ENCODE results near the gene RHEBL1. TPM values are rescaled to one million over a fixed set of nuclear protein-coding genes. Genes with fewer than 3 reads are reported as not detected.

Gene RHEBL1
- polyA plus RNA-seq, 6 donors from 2014 or later, result 4.5 to 8.6 (median 6.1) TPM

- ATAC-seq (ENCODE audit: low read depth in 2 of 2) (peak; percentile 65 to 69), DNase-seq (peak; percentile 50)
- Mint-ChIP-seq H3K4me1 (peaks cover 63 to 74% (median 65%) of the 10 kb centered on the region in 3 donors), H3K27ac (peak overlapping the region; percentile 60 to 94 (median 88)), H3K4me3 (peak overlapping the region; percentile 61 to 96 (median 92)), H3K9me3 (no peaks in the 10 kb centered on the region), H3K27me3 (no peaks in the 10 kb centered on the region), H3K36me3 (peaks cover 13 to 14% of the 10 kb centered on the region in 2 donors)
Observed at GRCh38 chr12:49055978-49056754, 13.6 kb downstream of the RHEBL1 start.

- no peaks in the 10 kb centered on the region for H3K9me3 Mint-ChIP-seq
- peaks cover 64 to 68% (median 67%) of the 10 kb centered on the region in 3 donors for H3K4me1 Mint-ChIP-seq
- DNase-seq (no peak), ATAC-seq (ENCODE audit: low read depth in 2 of 2) (no peak)
- peak overlapping the region in 3 of 6 donors; percentile 40 to 82 (median 57) for H3K27ac Mint-ChIP-seq
- peak overlapping the region in 2 of 8 donors; percentile 95 to 96 for H3K4me3 Mint-ChIP-seq
- H3K36me3 Mint-ChIP-seq, result peaks cover 14 to 20% of the 10 kb centered on the region in 2 donors
- H3K27me3 Mint-ChIP-seq, result no peaks in the 10 kb centered on the region
Observed at GRCh38 chr12:49055092-49055491, 14.7 kb downstream of the RHEBL1 start.

GRCh38 chr12:49054524-49054923 lies 15.3 kb downstream of the RHEBL1 start:
- Mint-ChIP-seq H3K9me3 (no peaks in the 10 kb centered on the region), H3K27ac (peak overlapping the region in 1 of 6 donors; percentile 49), H3K4me1 (peaks cover 62 to 67% (median 67%) of the 10 kb centered on the region in 3 donors), H3K4me3 (peak overlapping the region in 1 of 8 donors; percentile 35), H3K36me3 (peaks cover 14 to 20% of the 10 kb centered on the region in 2 donors), H3K27me3 (no peaks in the 10 kb centered on the region)
- ATAC-seq (ENCODE audit: low read depth in 2 of 2), result no peak
- no peak for DNase-seq

GRCh38 chr12:49054096-49054495 lies 15.7 kb downstream of the RHEBL1 start:
- no peak overlapping the region for H3K4me3 Mint-ChIP-seq
- DNase-seq (no peak), ATAC-seq (ENCODE audit: low read depth in 2 of 2) (no peak)
- no peaks in the 10 kb centered on the region for H3K9me3 Mint-ChIP-seq
- H3K27ac Mint-ChIP-seq, result peak overlapping the region in 1 of 6 donors; percentile 9
- H3K4me1 Mint-ChIP-seq, result peaks cover 58 to 64% (median 63%) of the 10 kb centered on the region in 3 donors
- peaks cover 14 to 20% of the 10 kb centered on the region in 2 donors for H3K36me3 Mint-ChIP-seq
- no peaks in the 10 kb centered on the region for H3K27me3 Mint-ChIP-seq

DNA sequence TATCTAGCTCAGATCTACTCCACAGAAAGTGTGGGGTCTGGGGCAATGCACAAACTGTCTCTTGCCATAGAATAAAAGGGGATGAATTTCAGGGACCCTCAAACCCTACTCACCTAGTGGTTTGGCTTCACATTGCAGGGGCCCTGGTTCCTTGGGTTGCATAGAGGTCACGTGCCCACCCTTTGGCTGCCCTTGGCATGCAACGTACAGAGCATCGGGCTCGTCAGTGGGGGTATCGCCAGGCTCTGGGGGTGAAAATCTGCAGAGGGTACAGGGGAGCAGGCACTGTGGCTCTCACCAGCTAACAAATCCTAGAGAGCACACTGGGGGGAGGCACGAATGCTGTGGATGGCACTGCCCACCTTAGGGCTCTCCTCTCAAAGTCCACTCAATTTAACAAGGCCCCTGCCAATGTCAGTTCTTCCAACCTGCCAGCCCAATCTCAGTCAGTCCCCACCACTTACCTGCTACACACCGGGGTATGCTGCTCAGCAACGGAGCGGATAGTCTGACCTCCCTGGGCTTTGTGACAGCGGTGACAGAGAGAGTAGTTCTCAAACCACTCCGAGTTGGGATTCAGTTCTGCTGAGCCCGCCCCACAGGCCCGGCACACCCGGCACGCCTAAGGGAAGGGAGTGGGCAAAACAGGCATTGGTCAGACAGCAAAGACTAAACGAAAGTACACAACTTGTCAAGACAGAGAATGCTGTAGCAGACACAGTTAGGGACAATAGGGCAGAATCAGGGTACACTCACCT lies 17.1 kb downstream of the RHEBL1 start:
- ATAC-seq (ENCODE audit: low read depth in 2 of 2) (no peak), DNase-seq (no peak)
- H3K27ac Mint-ChIP-seq, result peak overlapping the region in 2 of 6 donors; percentile 32 to 44
- no peaks in the 10 kb centered on the region for H3K27me3 Mint-ChIP-seq
- H3K4me1 Mint-ChIP-seq, result peaks cover 43 to 50% (median 48%) of the 10 kb centered on the region in 3 donors
- peak overlapping the region in 1 of 8 donors; percentile 22 for H3K4me3 Mint-ChIP-seq
- H3K9me3 Mint-ChIP-seq, result no peaks in the 10 kb centered on the region
- peaks cover 14 to 27% of the 10 kb centered on the region in 2 donors for H3K36me3 Mint-ChIP-seq

DNA sequence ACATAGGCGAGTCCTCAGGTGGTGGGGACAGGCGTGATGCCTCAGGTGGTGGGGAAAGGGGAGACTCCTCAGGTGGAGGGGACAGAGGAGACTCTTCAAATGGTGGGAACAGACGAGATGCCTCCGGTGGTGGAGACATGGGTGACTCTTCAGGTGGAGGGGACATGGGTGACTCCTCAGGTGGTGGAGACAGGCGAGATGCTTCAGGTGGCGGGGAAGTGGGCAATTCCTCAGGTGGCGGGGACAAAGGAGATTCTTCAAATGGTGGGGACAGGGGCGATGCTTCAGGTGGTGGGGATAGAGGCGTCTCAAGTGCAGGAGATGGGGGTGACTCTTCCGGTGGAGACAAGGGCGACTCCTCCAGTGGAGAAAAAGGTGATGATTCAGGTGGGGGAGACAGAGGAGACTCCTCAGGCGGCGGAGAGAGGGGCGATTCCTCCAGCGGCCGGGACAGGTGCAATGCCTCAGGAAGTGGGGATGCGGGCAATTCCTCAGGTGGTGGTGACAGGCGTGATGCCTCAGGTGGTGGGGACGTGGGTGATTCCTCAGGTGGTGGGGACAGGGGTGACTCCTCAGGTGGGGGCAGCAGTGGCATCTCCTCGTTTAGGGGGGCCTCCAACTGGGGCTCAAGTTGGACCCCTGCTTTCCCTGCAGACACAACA lies 17.9 kb downstream of the RHEBL1 start:
- Mint-ChIP-seq H3K36me3 (peaks cover 14 to 27% of the 10 kb centered on the region in 2 donors), H3K27ac (peak overlapping the region in 3 of 6 donors; percentile 22 to 74 (median 40)), H3K27me3 (no peaks in the 10 kb centered on the region), H3K4me1 (peaks cover 36 to 42% (median 41%) of the 10 kb centered on the region in 3 donors), H3K4me3 (peak overlapping the region in 2 of 8 donors; percentile 22 to 53), H3K9me3 (no peaks in the 10 kb centered on the region)
- DNase-seq (no peak), ATAC-seq (ENCODE audit: low read depth in 2 of 2) (no peak)

DNA sequence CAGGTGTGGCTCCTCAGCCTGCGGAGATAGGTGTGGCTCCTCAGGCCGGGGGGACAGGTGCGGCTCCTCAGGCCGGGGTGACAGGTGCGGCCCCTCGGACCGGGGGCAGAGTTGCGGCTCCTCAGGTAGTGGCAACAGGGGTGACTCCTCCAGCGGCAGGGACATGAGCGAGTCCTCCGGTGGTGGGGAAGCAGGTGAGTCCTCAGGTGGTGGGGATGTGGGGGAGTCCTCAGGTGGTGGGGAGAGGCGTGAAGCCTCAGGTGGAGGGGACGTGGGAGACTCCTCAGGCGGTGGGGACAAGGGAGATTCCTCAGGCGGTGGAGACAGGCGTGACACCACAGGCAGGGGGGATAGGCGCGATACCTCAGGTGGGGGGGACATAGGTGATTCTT lies 18.4 kb downstream of the RHEBL1 start:
- no peak for DNase-seq
- Mint-ChIP-seq H3K36me3 (peaks cover 14 to 27% of the 10 kb centered on the region in 2 donors), H3K27ac (peak overlapping the region in 3 of 6 donors; percentile 22 to 74 (median 40))

GRCh38 chr12:49050507-49051372 lies 19.0 kb downstream of the RHEBL1 start:
- DNase-seq (no peak), ATAC-seq (ENCODE audit: low read depth in 2 of 2) (no peak)
- peaks cover 24 to 31% (median 29%) of the 10 kb centered on the region in 3 donors for H3K4me1 Mint-ChIP-seq
- no peaks in the 10 kb centered on the region for H3K9me3 Mint-ChIP-seq
- H3K4me3 Mint-ChIP-seq, result no peak overlapping the region
- H3K27ac Mint-ChIP-seq, result no peak overlapping the region
- H3K27me3 Mint-ChIP-seq, result no peaks in the 10 kb centered on the region
- peaks cover 14 to 27% of the 10 kb centered on the region in 2 donors for H3K36me3 Mint-ChIP-seq

More for the DNA sequence above, 18.4 kb downstream of the RHEBL1 start:
- Mint-ChIP-seq H3K27me3 (no peaks in the 10 kb centered on the region), H3K4me1 (peaks cover 30 to 37% (median 36%) of the 10 kb centered on the region in 3 donors), H3K4me3 (no peak overlapping the region), H3K9me3 (no peaks in the 10 kb centered on the region)
- no peak for ATAC-seq (ENCODE audit: low read depth in 2 of 2)

DNA sequence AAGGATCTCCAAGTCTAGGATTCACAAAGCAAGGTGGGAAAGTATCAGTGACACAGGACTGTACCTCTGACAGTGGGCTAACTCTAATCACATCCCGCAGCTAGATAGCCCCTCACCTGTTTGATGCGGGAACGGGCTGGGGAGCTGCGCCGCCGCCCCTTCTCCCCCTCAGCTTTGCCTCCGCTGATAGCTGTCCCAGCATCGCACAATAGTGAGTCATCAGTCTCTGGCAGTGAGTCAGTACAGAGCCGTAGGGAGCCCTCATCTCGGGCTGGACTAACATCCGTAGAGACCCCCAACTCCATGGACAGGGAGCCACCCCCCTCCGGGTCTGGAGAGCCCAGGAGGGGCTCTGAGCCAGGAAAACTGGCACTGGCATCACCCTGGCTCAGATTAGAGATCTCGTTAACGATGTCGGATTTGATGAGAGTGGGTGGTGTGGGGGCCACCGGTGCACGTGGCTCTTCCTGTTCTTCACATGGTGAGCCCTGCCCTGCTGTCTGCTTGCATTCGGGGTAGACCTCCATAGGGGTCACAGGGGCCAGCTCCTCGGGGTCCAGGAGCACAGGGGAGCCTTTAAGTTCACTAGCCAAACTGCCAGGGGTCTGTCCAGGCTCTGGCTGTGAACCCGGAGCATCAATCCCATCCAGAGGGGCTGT lies 20.1 kb downstream of the RHEBL1 start:
- H3K27me3 Mint-ChIP-seq, result no peaks in the 10 kb centered on the region
- H3K9me3 Mint-ChIP-seq, result no peaks in the 10 kb centered on the region
- ATAC-seq (ENCODE audit: low read depth in 2 of 2), result no peak
- H3K4me3 Mint-ChIP-seq, result no peak overlapping the region
- no peak overlapping the region for H3K27ac Mint-ChIP-seq
- peaks cover 14 to 29% of the 10 kb centered on the region in 2 donors for H3K36me3 Mint-ChIP-seq
- DNase-seq, result no peak
- H3K4me1 Mint-ChIP-seq, result peaks cover 14 to 21% (median 21%) of the 10 kb centered on the region in 3 donors

DNA sequence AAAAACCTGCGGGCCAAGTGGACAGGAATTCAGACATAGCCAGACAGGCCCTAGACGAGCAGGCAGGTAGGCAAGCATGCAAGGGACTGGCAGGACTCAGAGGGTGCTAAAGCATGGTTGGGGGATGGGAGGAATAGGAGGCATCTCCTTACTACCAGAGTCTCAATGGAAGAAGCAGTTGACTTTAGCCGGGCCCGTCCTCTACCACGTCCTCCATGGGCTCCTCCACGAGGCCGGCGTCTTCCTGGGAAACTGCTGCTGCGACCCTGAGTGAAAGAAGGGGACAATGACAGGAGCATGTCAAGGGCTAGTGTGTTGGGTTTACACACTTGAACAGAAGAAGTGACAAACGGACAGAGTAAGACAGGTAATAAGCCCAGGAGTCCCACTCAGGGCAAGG lies 20.8 kb downstream of the RHEBL1 start:
- H3K36me3 Mint-ChIP-seq, result peaks cover 14 to 37% of the 10 kb centered on the region in 2 donors
- H3K9me3 Mint-ChIP-seq, result no peaks in the 10 kb centered on the region
- peak overlapping the region in 1 of 6 donors; percentile 67 for H3K27ac Mint-ChIP-seq
- H3K27me3 Mint-ChIP-seq, result no peaks in the 10 kb centered on the region
- peaks cover 7 to 25% (median 19%) of the 10 kb centered on the region in 3 donors for H3K4me1 Mint-ChIP-seq
- no peak overlapping the region for H3K4me3 Mint-ChIP-seq
- DNase-seq (no peak), ATAC-seq (ENCODE audit: low read depth in 2 of 2) (no peak)

GRCh38 chr12:49046129-49046895 lies 23.5 kb downstream of the RHEBL1 start:
- H3K27ac Mint-ChIP-seq, result no peak overlapping the region
- H3K4me3 Mint-ChIP-seq, result no peak overlapping the region
- no peaks in the 10 kb centered on the region for H3K9me3 Mint-ChIP-seq
- H3K36me3 Mint-ChIP-seq, result peaks cover 0 to 37% of the 10 kb centered on the region in 2 donors
- H3K4me1 Mint-ChIP-seq, result peaks cover 0 to 18% (median 13%) of the 10 kb centered on the region in 3 donors
- H3K27me3 Mint-ChIP-seq, result no peaks in the 10 kb centered on the region
- DNase-seq (no peak), ATAC-seq (ENCODE audit: low read depth in 2 of 2) (no peak)

All from naive B cell (primary cell).